HepG2 (cell line): Measurements from ENCODE around the gene NFKBIZ. TPM values are rescaled to one million over a fixed set of nuclear protein-coding genes. Genes with fewer than 3 reads are reported as not detected.

Experiments used
- GABPB1 ChIP-seq: IDR thresholded peaks from 2 replicates; pipeline ENCODE4 v1.6.1; 2016; ENCODE audit warnings: mild to moderate bottlenecking, missing genetic modification reagents, moderate library complexity, missing compliant biosample characterization
- GLI4 ChIP-seq: sonication (generic); formaldehyde crosslinking; IDR thresholded peaks from 2 replicates; pipeline ENCODE4 v1.5.1; 2020; ENCODE audit warnings: missing genetic modification reagents, mild to moderate bottlenecking, moderate library complexity, borderline replicate concordance
- GZF1 ChIP-seq: sonication (generic); formaldehyde crosslinking; IDR thresholded peaks from 2 replicates; pipeline ENCODE4 v1.5.1; 2020; ENCODE audit warnings: mild to moderate bottlenecking, missing genetic modification reagents
- KMT2B ChIP-seq: IDR thresholded peaks from 2 replicates; pipeline ENCODE4 v1.6.1; 2016; ENCODE audit warnings: missing genetic modification reagents, missing compliant biosample characterization
- PAF1 ChIP-seq: IDR thresholded peaks from 2 replicates; pipeline ENCODE4 v1.6.1; 2016; ENCODE audit warnings: missing genetic modification reagents, missing compliant biosample characterization
- SOX13 ChIP-seq, 3 experiments: fragments of 450-650 bp in 1 of 3; sonication (generic) in 1 of 3; formaldehyde crosslinking in 1 of 3; IDR thresholded peaks in 2 of 3; conservative IDR thresholded peaks in 1 of 3; 2 replicates each; pipeline versions ENCODE4 v1.5.0 to v1.6.1; 2016 to 2020; ENCODE audit warnings: antibody characterized with exemption in 1 of 3, mild to moderate bottlenecking in 1 of 3, missing compliant biosample characterization in 1 of 3, missing genetic modification reagents in 1 of 3, moderate library complexity in 1 of 3
- SP140L ChIP-seq: sonication (generic); formaldehyde crosslinking; IDR thresholded peaks from 2 replicates; pipeline ENCODE4 v1.4.0; 2020; ENCODE audit warnings: missing genetic modification reagents, borderline replicate concordance
- SPEN ChIP-seq: sonication (generic); formaldehyde crosslinking; IDR thresholded peaks from 2 replicates; pipeline ENCODE4 v1.5.1; 2020; ENCODE audit warnings: low read depth, mild to moderate bottlenecking, missing genetic modification reagents
- U2AF1 ChIP-seq: fragments of 200-400 bp; formaldehyde crosslinking; optimal IDR thresholded peaks from 2 replicates; pipeline ENCODE3; 2017; ENCODE audit warnings: mild to moderate bottlenecking, low read depth, low read length
- ZBTB34 ChIP-seq: sonication (generic); formaldehyde crosslinking; IDR thresholded peaks from 2 replicates; pipeline ENCODE4 v1.8.0; 2022; ENCODE audit warnings: mild to moderate bottlenecking, missing genetic modification reagents
- ZKSCAN8 ChIP-seq: IDR thresholded peaks from 2 replicates; pipeline ENCODE4 v1.6.1; 2016; ENCODE audit warnings: borderline replicate concordance, missing genetic modification reagents, missing compliant biosample characterization
- ZNF274 ChIP-seq: sonication (generic); formaldehyde crosslinking; IDR thresholded peaks from 2 replicates; pipeline ENCODE4 v1.5.1; 2020; ENCODE audit warnings: mild to moderate bottlenecking, missing genetic modification reagents
- ZNF530 ChIP-seq: sonication (generic); formaldehyde crosslinking; IDR thresholded peaks from 2 replicates; pipeline ENCODE4 v1.5.0; 2020; ENCODE audit warnings: low read depth, mild to moderate bottlenecking, missing genetic modification reagents
- ZNF546 ChIP-seq: sonication (generic); formaldehyde crosslinking; conservative IDR thresholded peaks from 2 replicates; pipeline ENCODE4 v1.8.1; 2023; ENCODE audit warnings: mild to moderate bottlenecking, missing genetic modification reagents
- ZNF644 ChIP-seq: IDR thresholded peaks from 2 replicates; pipeline ENCODE4 v1.6.1; 2016; ENCODE audit warnings: low read depth
- ZNF761 ChIP-seq: sonication (generic); formaldehyde crosslinking; conservative IDR thresholded peaks from 2 replicates; pipeline ENCODE4 v1.4.0; 2020; ENCODE audit warnings: mild to moderate bottlenecking, missing genetic modification reagents
- ZNF841 ChIP-seq: sonication (generic); formaldehyde crosslinking; IDR thresholded peaks from 2 replicates; pipeline ENCODE4 v1.8.1; 2023; ENCODE audit warnings: missing genetic modification reagents, borderline replicate concordance
- polyA plus RNA-seq, 8 experiments: library from polyadenylated mRNA; depleted of rRNA in 3 of 8; stranded (reverse) in 7 of 8; unstranded in 1 of 8; fragments of >200 nt; fragmentation: Illumina TruSeq in 4 of 8; extraction: Trizol in 4 of 8; gene quantifications; 2 replicates each; pipeline versions ENCODE4 v1.2.1 to v1.2.3, GENCODE V29; 2011 to 2016; ENCODE audit warnings: low read depth in 4 of 8, missing spikeins in 1 of 8, mixed read lengths in 1 of 8; ENCODE audit not compliant: insufficient read depth in 1 of 8
- total RNA-seq, 5 experiments: library from RNA; depleted of rRNA; stranded (reverse); fragments of >200 nt; fragmentation: Illumina TruSeq; extraction: Trizol; gene quantifications; 2 replicates each; pipeline ENCODE4 v1.2.3, GENCODE V29; 2016; ENCODE audit warnings: low read depth in 1 of 5
- TF ChIP-seq, protein P1 (sequence below): sonication (generic); formaldehyde crosslinking; IDR thresholded peaks from 2 replicates; pipeline ENCODE4 v1.5.1; 2020; ENCODE audit warnings: mild to moderate bottlenecking, missing genetic modification reagents, borderline replicate concordance
- TF ChIP-seq, protein P2 (sequence below): sonication (generic); formaldehyde crosslinking; IDR thresholded peaks from 2 replicates; pipeline ENCODE4 v1.4.0; 2020; ENCODE audit warnings: mild to moderate bottlenecking, missing genetic modification reagents

The NFKBIZ gene
- total and polyA plus RNA-seq, 2 of the 13 experiments (the other 11 are each of a cell fraction or from before 2014, with no cell fraction given) = 25.9 to 60.6 TPM

DNA sequence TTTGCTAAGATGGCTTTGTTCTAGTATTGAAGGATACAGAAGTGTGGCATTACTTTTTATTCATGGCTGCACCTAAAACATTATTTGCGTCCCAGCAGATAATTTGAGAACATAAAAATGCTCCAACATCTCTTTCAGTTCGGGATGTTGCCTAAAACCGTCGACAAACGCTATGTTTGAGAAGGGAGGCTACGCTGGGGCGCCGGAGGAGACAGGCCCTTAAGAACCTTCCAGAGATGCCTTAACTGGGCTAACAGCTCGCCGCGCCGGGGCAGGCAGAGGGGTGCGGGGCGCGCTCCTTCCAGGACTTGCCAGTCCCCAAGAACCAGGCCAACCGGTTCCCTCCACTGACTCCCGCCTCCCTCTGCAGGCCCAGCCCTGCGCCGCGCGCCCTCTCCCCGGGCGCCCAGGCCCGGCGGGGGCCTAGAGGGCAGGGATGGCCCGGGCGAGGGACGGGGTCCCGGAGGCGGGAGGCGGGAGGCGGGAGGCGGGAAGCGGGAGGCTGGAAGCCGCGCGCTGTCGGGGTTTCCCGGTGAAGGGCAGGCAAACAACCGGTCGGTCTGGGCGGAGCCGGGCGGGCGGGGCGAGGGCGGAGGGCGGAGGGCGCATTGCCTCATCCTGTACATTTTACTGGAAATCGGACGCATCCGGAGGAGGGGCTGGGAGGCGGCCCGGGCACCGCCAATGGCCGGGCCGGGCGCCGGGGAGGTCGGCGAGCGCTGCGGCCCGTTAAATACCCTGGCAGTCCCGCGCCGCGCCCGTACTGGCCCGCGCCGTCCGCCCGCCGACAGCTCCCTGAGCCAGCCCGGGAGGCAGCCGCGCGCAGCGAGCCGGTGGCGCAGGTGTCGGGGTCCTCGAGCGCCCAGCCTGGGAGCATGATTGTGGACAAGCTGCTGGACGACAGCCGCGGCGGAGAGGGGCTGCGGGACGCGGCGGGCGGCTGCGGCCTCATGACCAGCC is at the start of gene NFKBIZ (continued):
- peak; percentile 81; the same call in 1 of the 2 replicates for TF ChIP-seq SPEN (CRISPR knock-in tag)
- no peak for TF ChIP-seq ZNF530
- no peak for TF ChIP-seq ZKSCAN8 (CRISPR knock-in tag)
- TF ChIP-seq SP140L = no peak
- TF ChIP-seq, protein P1, sequence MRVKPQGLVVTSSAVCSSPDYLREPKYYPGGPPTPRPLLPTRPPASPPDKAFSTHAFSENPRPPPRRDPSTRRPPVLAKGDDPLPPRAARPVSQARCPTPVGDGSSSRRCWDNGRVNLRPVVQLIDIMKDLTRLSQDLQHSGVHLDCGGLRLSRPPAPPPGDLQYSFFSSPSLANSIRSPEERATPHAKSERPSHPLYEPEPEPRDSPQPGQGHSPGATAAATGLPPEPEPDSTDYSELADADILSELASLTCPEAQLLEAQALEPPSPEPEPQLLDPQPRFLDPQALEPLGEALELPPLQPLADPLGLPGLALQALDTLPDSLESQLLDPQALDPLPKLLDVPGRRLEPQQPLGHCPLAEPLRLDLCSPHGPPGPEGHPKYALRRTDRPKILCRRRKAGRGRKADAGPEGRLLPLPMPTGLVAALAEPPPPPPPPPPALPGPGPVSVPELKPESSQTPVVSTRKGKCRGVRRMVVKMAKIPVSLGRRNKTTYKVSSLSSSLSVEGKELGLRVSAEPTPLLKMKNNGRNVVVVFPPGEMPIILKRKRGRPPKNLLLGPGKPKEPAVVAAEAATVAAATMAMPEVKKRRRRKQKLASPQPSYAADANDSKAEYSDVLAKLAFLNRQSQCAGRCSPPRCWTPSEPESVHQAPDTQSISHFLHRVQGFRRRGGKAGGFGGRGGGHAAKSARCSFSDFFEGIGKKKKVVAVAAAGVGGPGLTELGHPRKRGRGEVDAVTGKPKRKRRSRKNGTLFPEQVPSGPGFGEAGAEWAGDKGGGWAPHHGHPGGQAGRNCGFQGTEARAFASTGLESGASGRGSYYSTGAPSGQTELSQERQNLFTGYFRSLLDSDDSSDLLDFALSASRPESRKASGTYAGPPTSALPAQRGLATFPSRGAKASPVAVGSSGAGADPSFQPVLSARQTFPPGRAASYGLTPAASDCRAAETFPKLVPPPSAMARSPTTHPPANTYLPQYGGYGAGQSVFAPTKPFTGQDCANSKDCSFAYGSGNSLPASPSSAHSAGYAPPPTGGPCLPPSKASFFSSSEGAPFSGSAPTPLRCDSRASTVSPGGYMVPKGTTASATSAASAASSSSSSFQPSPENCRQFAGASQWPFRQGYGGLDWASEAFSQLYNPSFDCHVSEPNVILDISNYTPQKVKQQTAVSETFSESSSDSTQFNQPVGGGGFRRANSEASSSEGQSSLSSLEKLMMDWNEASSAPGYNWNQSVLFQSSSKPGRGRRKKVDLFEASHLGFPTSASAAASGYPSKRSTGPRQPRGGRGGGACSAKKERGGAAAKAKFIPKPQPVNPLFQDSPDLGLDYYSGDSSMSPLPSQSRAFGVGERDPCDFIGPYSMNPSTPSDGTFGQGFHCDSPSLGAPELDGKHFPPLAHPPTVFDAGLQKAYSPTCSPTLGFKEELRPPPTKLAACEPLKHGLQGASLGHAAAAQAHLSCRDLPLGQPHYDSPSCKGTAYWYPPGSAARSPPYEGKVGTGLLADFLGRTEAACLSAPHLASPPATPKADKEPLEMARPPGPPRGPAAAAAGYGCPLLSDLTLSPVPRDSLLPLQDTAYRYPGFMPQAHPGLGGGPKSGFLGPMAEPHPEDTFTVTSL (CRISPR knock-in tag) = no peak; the same call in 1 of the 2 replicates
- 0 out of 2 replicates have a peak, but pooled peaks have one; percentile 41 for TF ChIP-seq ZNF546 (CRISPR knock-in tag)
- TF ChIP-seq GABPB1 (CRISPR knock-in tag) = peak; percentile 73
- TF ChIP-seq SOX13 (IDR thresholded peaks at IDR 0.05) = peak; percentile 5; the same call in 1 of the 2 replicates
- 0 out of 4 replicates have a peak, but pooled peaks of 1 of the 2 experiments have one; percentile 14 for TF ChIP-seq SOX13 (CRISPR knock-in tag; conservative IDR thresholded peaks at IDR 0.05 in 1 of 2, IDR thresholded peaks at IDR 0.05 in 1 of 2)
- no peak for TF ChIP-seq ZNF841 (CRISPR knock-in tag)
- no peak for TF ChIP-seq ZNF761
- TF ChIP-seq ZNF644 = no peak
- no peak; the same call in 1 of the 2 replicates for TF ChIP-seq ZNF274
- TF ChIP-seq KMT2B = no peak; the same call in 1 of the 2 replicates
- no peak for TF ChIP-seq PAF1 (CRISPR knock-in tag)
- no peak for TF ChIP-seq ZBTB34
- no peak for TF ChIP-seq GLI4 (CRISPR knock-in tag)
- peak; percentile 33 for TF ChIP-seq U2AF1
- TF ChIP-seq, protein P2, sequence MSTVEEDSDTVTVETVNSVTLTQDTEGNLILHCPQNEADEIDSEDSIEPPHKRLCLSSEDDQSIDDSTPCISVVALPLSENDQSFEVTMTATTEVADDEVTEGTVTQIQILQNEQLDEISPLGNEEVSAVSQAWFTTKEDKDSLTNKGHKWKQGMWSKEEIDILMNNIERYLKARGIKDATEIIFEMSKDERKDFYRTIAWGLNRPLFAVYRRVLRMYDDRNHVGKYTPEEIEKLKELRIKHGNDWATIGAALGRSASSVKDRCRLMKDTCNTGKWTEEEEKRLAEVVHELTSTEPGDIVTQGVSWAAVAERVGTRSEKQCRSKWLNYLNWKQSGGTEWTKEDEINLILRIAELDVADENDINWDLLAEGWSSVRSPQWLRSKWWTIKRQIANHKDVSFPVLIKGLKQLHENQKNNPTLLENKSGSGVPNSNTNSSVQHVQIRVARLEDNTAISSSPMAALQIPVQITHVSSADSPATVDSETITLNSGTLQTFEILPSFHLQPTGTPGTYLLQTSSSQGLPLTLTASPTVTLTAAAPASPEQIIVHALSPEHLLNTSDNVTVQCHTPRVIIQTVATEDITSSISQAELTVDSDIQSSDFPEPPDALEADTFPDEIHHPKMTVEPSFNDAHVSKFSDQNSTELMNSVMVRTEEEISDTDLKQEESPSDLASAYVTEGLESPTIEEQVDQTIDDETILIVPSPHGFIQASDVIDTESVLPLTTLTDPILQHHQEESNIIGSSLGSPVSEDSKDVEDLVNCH (CRISPR knock-in tag) = no peak
- no peak for TF ChIP-seq GZF1 (CRISPR knock-in tag)
